Testis (tissue), 3 donors: ENCODE measurements around the gene LSM7. TPM values are rescaled to one million over a fixed set of nuclear protein-coding genes. Genes with fewer than 3 reads are reported as not detected.

Experiments
- DNase-seq: peaks from one replicate; pipeline ENCODE4 v3.0.0-alpha.2; 2019
- H3K27ac ChIP-seq, 2 donors: fragments of 200-600 bp; sonication (generic); one replicate each; pipeline ENCODE4 v1.5.1; 2019
- H3K27me3 ChIP-seq: fragments of 200-600 bp; sonication (generic); one replicate; pipeline ENCODE4 v1.5.1; 2019
- H3K36me3 ChIP-seq: fragments of 200-600 bp; sonication (generic); one replicate; pipeline ENCODE4 v1.5.1; 2017; ENCODE audit warnings: low read depth; ENCODE audit errors: missing control alignments
- H3K4me1 ChIP-seq: fragments of 200-600 bp; sonication (generic); one replicate; pipeline ENCODE4 v1.5.1; 2019
- H3K4me3 ChIP-seq, 2 donors: fragments of 200-600 bp; sonication (generic); one replicate each; pipeline ENCODE4 v1.5.1; 2017 to 2019
- H3K9me3 ChIP-seq: fragments of 200-600 bp; sonication (generic); one replicate; pipeline ENCODE4 v1.5.1; 2017
- POLR2A ChIP-seq: fragments of 450-650 bp; IDR thresholded peaks from one replicate; pipeline ENCODE4 v1.6.1; 2017; ENCODE audit warnings: antibody characterized with exemption, mild to moderate bottlenecking, moderate library complexity
- WGBS, 2 donors: methylation state at CpG; one replicate each; pipeline ENCODE4 v1.1.5; 2018; 5-methylcytosine and 5-hydroxymethylcytosine counted together
- intact Hi-C: fragments of 100-400 bp; cut with DNase I; formaldehyde crosslinking; loops from one replicate; pipeline ENCODE4 v1.15.1; 2023; ENCODE audit warnings: low total_unique reads
- polyA plus RNA-seq: library from polyadenylated mRNA; stranded (reverse); fragments of 350-450 nt; fragmentation: Illumina TruSeq; extraction: RNeasy Lipid Tissue Mini Kit (QIAGEN cat#74804); gene quantifications from one replicate; pipeline ENCODE4 v1.2.3, GENCODE V29; 2014; ENCODE audit warnings: low read depth, low replicate concordance; ENCODE audit not compliant: insufficient read depth
- total RNA-seq, 2 donors: library from RNA; depleted of rRNA; stranded (reverse); fragments of >200 nt; gene quantifications; one replicate each; pipeline ENCODE4 v1.2.3, GENCODE V29; 2016
- TF ChIP-seq, protein P1 (sequence below), 3 experiments: fragments of 450-650 bp in 2 of 3; fragments of 200-600 bp in 1 of 3; sonication (generic) in 1 of 3; IDR thresholded peaks; one replicate each; pipeline ENCODE4 v1.5.1; 2016 to 2019; ENCODE audit warnings: antibody characterized with exemption in 3 of 3, mild to moderate bottlenecking in 2 of 3, moderate library complexity in 1 of 3

The LSM7 gene
- total and polyA plus RNA-seq, 3 donors from 2014 or later, result 80.7 to 179 (median 163) TPM

DNA sequence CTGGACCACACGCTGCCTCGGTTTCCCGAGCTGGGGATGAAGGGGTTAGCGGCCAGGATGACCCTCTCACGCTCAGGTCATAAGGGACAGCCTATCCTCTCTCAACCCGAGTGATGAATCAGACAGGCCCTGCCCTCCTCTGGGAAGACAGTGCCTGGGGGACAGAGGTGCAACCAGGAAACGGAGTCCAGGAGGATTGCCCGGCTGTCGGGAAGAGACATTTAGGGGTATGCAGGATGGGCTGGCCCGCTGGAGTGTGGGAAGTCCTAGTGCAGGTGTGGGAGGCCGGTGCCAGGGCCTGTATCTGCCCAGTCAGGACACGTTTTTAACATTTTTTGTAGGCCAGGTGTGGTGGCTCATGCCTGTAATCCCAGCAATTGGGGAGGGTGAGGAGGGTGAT, 8.3 kb downstream of the LSM7 start:
- TF ChIP-seq, protein P1, sequence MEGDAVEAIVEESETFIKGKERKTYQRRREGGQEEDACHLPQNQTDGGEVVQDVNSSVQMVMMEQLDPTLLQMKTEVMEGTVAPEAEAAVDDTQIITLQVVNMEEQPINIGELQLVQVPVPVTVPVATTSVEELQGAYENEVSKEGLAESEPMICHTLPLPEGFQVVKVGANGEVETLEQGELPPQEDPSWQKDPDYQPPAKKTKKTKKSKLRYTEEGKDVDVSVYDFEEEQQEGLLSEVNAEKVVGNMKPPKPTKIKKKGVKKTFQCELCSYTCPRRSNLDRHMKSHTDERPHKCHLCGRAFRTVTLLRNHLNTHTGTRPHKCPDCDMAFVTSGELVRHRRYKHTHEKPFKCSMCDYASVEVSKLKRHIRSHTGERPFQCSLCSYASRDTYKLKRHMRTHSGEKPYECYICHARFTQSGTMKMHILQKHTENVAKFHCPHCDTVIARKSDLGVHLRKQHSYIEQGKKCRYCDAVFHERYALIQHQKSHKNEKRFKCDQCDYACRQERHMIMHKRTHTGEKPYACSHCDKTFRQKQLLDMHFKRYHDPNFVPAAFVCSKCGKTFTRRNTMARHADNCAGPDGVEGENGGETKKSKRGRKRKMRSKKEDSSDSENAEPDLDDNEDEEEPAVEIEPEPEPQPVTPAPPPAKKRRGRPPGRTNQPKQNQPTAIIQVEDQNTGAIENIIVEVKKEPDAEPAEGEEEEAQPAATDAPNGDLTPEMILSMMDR (IDR thresholded peaks at IDR 0.05), result no peak
- TF ChIP-seq POLR2A, result no peak
- Histone ChIP-seq H3K27me3 (no peaks in the 10 kb centered on the region), H3K36me3 (no peaks in the 10 kb centered on the region), H3K27ac (no peak overlapping the region), H3K4me3 (no peak overlapping the region), H3K4me1 (peaks cover 4% of the 10 kb centered on the region), H3K9me3 (no peaks in the 10 kb centered on the region)
- 87 to 89% methylated on average over 6 to 12 of the region's 12 CpGs for WGBS, 2 donors
- intact Hi-C loops, result no loop called here
- DNase-seq, result no peak

DNA sequence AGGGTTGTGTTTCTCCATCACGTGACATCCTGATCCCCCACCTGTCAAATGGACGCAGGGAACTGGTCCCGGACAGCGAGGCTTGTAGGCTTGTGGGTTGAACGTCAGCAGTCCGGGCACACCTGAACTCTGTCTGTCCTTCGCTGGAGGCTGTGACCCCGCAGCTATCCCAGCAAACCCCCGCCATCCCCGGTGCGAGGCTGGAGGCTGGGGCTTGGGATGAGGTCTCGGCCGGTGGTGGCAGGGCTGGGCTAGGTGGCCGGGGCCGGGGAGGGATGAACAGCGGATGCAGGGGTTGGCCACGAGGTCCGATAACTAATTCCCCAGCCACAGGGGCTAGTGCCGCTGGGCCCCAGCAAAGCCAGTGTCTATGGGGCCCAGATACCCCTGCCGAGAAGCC, 8.8 kb downstream of the LSM7 start:
- H3K27me3 ChIP-seq, result no peaks in the 10 kb centered on the region
- no peak overlapping the region for H3K4me3 ChIP-seq
- intact Hi-C loops, result no loop called here
- TF ChIP-seq, protein P1 (IDR thresholded peaks at IDR 0.05), result no peak
- TF ChIP-seq POLR2A, result no peak
- no peaks in the 10 kb centered on the region for H3K36me3 ChIP-seq
- peaks cover 4% of the 10 kb centered on the region for H3K4me1 ChIP-seq
- H3K9me3 ChIP-seq, result no peaks in the 10 kb centered on the region
- DNase-seq, result no peak
- WGBS, 2 donors, result 91 to 93% methylated on average over 11 to 20 of the region's 20 CpGs
- H3K27ac ChIP-seq, result no peak overlapping the region

DNA sequence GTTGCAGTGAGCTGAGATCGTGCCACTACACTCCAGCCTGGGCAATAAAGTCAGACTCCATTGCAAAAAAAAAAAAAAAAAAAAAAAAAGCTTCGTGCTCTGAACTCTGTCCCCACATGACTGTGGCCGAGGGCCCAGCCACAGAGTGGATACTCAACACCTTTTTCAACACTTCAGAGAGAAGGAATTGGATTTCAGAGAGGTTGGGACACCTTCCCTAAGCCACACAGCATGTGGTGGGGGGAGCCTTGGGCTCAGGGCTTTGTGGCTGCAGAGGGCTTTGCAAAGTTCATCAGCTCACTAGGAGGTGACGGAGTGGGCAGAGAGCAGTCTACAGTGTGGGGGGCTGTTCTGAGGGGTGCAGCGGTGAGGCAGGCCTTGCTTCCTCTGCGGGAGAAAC, 9.5 kb downstream of the LSM7 start:
- intact Hi-C loops, result no loop called here
- 87 to 89% methylated on average over 4 to 6 of the region's 6 CpGs for WGBS, 2 donors

DNA sequence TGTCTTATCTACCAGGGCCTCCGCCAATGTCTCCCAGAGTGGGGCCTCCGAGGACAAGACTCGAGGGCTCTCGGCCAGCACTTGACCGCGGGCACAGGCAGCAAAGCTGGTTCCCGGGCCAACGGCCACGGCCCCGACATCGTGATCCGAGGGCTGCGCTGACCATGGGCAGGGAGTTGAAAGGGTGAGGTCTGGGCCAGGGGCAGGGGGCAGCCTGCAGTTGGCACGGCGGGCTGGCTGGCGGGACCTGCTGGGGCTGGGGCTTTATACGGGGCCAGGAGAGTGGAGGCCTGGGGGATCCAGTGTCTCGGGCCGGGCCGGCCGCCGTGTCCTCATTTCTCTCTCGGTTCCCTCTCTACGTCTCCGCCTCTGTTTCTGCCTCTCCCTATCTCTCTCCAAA, 10.6 kb downstream of the LSM7 start:
- Histone ChIP-seq H3K36me3 (no peaks in the 10 kb centered on the region), H3K9me3 (no peaks in the 10 kb centered on the region), H3K4me3 (no peak overlapping the region), H3K27me3 (no peaks in the 10 kb centered on the region), H3K27ac (no peak overlapping the region), H3K4me1 (peaks cover 4% of the 10 kb centered on the region)
- no peak for TF ChIP-seq POLR2A
- TF ChIP-seq, protein P1 (IDR thresholded peaks at IDR 0.05), result no peak
- intact Hi-C loops, result no loop called here
- 70 to 81% methylated on average over 14 to 25 of the region's 25 CpGs for WGBS, 2 donors
- DNase-seq, result no peak

More for the DNA sequence above, 9.5 kb downstream of the LSM7 start:
- no peaks in the 10 kb centered on the region for H3K27me3 ChIP-seq
- no peaks in the 10 kb centered on the region for H3K36me3 ChIP-seq
- no peak for TF ChIP-seq POLR2A
- TF ChIP-seq, protein P1 (IDR thresholded peaks at IDR 0.05), result no peak
- no peak overlapping the region for H3K27ac ChIP-seq
- no peak for DNase-seq
- peaks cover 4% of the 10 kb centered on the region for H3K4me1 ChIP-seq
- no peak overlapping the region for H3K4me3 ChIP-seq
- H3K9me3 ChIP-seq, result no peaks in the 10 kb centered on the region

DNA sequence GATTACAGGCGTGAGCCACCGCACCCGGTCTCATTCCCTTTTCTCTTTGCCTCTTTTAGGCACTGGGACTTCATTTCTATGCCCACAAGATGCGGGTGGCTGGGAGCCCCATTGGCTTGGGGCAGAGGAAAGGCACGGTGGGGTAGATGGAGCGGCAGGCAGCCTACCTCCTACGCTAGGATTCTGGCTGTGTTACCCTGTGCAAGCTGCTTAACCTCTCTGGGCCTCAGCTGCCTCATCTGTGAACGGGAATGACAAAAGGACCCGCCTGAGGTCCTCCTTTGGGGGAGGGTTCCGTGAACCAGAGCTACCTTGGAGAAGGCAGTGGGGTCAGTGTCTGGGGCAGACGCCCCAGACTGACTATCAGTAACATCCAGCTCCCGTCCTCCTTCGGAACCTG, 11.1 kb downstream of the LSM7 start:
- Histone ChIP-seq H3K4me3 (no peak overlapping the region), H3K4me1 (peaks cover 4% of the 10 kb centered on the region), H3K27me3 (no peaks in the 10 kb centered on the region), H3K27ac (no peak overlapping the region), H3K36me3 (no peaks in the 10 kb centered on the region), H3K9me3 (no peaks in the 10 kb centered on the region)
- TF ChIP-seq, protein P1 (IDR thresholded peaks at IDR 0.05), result no peak
- TF ChIP-seq POLR2A, result no peak
- intact Hi-C loops, result no loop called here
- DNase-seq, result no peak
- 92% methylated on average over 8 to 13 of the region's 13 CpGs for WGBS, 2 donors
